CD4-positive, alpha-beta T cell treated with Interleukin-12 subunit alpha and Interleukin-12 subunit beta, for 1 hour (primary cell): ENCODE data around the gene IFITM1.

Source experiments
- DNase-seq: peaks from one replicate; pipeline ENCODE4 v3.0.0-alpha.2; 2020

The IFITM1 gene

DNA sequence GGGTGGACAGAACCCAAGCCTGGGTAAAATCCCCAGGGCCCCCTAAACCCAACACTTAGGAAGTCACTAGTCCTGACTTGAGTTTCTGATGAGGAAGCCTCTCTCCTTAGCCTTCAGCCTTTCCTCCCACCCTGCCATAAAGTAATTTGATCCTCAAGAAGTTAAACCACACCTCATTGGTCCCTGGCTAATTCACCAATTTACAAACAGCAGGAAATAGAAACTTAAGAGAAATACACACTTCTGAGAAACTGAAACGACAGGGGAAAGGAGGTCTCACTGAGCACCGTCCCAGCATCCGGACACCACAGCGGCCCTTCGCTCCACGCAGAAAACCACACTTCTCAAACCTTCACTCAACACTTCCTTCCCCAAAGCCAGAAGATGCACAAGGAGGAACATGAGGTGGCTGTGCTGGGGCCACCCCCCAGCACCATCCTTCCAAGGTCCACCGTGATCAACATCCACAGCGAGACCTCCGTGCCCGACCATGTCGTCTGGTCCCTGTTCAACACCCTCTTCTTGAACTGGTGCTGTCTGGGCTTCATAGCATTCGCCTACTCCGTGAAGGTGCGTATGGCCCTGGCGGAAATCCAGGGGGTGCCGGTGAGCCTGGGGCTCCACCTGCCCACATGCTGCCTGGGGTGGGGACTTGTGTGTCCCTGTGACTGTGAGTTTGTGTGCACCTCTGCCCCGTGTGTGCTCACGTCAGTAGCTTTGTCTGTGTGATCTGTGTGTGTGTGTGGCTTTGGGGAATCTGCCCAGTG is at the start of gene IFITM1:
Gene IFITM1, plus strand, starts transcription at position 254 of the 767 bp plus-strand sequence. Its CDS starts 131 bp downstream, at position 385.
- peak; percentile 70 for DNase-seq

DNA sequence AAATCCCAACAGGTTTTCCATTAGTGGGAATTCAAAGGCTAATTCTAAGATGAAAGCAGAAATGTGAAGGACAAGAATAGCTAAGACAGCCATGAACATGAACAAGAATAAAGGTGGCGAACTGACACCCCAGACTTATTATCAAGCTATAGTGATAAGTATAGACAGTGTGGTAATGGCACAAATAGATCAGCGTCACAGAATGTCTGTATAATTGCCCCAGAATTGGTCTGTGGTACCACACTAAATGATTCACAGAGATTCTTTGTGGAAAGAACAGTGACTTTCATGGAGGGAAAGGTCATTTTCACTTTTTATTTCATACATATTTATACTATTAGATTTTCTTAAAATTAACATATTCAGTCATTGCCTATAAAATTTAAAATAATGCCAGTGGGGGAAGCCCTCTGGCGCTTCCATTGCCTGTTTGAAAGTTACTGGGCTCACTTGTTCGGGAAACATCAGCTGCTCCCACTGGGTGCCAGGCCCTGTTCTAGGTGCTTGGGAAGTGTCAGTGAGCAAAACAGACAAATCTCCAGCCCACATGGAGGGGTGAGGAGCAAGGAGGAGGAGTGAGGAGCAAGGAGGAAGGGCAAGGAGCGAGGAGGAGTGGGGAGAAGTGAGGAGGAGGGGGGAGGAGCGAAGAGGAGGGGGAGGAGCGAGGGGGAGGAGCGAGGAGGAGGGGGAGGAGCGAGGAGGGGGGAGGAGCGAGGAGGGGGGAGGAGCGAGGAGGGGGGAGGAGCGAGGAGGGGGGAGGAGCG is 47.0 kb upstream of the IFITM1 start:
- peak; percentile 47 for DNase-seq

DNA sequence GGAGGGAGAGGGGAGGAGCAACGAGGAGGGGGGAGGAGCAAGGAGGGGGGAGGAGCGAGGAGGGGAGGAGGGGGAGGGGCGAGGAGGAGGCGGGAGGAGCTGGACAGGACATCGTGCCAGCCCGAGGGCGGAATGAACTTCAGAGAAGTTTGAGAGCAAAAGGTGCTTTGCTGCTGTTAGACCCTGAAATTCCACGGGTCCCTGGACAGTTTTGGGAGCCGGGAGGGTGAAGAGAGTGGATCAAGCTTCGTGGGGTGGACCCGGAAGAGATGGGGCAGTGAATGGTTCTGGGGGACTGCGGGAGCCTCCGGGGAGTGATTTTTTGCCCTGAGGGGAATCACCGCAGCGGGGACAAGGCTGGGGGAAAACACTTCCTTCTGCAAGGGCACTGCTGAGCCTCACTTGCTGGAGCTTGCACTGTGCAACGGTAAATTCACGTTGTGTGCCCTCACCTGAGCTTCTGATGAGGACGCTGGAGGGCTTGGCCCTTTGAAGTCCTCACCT is 46.3 kb upstream of the IFITM1 start:
- DNase-seq, result peak; percentile 65

DNA sequence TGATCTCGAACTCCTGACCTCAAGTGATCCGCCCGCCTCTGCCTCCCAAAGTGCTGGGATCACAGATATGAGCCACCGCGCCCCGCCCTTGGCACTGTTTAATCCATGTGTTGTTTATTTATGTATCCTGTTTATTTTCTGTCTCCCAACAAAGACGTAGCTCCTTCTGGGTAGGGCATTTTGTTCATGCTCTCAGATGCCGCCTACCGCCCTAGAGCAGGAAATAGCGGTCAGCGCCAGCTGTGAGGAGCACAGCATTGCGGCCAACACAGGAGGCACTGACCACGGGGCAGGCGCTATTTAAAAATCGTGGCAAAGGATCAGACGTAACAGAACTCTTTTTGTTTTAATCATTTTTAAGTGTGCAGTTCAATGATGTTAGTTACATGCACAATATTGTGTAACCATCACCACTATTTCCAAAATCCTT is 45.1 kb upstream of the IFITM1 start:
- peak; percentile 65 for DNase-seq

DNA sequence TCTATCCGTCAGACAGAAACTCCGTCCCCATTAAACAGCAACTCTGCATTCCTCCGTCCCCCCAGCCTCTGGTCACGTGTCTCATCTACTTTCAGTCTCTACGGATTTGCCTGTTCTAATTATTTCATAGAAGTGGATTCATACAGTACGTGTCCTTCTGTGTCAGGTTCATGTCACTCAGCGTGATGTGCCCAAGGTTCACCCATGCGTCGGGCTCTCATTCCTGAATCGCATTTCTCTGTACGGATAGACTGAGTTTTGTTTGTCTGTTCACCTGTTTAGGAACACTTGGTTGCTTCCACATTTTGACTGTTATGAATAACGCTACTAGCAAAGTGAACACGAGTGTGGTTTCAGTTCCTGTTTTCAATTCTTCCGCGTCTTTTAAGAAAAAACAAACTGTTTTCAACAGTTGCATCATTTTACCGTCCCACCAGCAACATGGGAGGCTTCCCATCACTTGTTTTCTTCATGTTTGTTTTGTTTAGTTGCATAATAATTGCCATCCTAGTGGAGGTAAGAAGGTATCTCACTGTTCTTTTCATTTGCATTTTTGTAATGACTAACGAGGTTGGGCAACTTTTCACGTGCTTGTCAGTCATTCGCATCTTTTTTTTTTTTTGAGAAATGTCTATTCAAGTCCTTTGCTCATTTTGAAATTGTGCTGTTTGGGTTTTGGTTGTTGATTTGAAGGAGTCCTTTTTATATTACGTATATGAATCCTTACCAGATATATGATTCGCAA is 44.5 kb upstream of the IFITM1 start:
- peak; percentile 75 for DNase-seq

DNA sequence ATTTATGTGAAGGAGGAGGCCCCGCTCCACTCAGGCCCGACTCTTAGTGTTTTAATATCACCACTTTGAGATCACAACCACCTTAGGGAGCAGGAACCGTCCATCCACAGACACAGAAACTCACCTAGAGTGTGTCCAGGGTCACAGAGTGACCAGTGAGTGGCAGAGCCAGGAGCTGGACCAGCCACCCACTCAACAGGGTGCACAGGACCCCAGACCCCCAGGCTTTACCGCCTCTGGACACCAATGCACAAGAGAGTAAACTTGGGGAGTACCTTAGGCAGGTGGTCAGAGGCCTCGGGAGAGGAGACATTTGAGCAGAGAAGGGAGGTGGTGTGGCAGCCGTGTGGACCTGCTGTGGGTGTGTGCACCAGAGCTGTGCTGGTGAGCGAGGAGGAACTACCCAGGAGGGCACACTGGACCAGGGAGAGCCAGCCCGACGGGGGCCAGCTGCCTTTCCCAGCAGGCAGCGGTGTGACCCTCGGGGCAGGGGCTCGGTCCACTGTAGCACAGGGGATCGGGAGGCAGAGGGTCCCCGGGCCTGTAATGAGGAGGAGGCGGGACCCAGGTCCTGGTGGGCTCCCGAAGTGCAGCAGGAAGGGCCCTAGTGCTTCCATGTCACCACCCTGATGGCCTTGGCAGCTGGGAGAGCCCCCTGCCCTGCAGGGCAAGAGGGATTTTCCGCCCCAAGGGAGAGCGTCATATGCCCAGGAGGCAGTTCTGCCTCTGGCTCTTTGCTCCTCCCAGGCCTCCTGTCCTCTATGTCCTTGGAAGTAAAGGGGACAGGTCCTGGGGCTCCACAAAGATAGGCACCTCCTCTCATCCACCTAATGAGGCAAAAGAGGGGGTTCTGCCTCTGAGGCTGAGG is 43.2 kb upstream of the IFITM1 start:
- no peak for DNase-seq

DNA sequence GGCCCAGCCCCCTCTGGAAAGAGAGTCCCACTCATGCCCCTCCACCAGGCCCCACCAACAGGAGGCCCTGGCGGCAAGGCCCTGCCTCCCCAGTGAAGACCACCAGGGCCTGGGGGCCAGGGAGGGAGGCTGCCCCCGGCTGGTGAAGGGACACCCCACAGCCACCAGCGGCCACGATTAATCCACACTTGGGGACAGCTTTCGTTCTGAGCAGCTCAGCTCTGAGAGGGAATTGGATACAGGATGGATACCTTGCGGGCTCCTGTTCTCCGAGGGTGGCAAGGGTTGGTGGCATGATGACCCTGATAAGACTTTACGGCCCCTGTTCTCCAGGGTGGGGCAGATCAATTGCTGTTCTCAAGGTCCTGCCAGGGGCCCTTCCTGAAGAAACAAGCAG is 42.5 kb upstream of the IFITM1 start:
- DNase-seq, result no peak

DNA sequence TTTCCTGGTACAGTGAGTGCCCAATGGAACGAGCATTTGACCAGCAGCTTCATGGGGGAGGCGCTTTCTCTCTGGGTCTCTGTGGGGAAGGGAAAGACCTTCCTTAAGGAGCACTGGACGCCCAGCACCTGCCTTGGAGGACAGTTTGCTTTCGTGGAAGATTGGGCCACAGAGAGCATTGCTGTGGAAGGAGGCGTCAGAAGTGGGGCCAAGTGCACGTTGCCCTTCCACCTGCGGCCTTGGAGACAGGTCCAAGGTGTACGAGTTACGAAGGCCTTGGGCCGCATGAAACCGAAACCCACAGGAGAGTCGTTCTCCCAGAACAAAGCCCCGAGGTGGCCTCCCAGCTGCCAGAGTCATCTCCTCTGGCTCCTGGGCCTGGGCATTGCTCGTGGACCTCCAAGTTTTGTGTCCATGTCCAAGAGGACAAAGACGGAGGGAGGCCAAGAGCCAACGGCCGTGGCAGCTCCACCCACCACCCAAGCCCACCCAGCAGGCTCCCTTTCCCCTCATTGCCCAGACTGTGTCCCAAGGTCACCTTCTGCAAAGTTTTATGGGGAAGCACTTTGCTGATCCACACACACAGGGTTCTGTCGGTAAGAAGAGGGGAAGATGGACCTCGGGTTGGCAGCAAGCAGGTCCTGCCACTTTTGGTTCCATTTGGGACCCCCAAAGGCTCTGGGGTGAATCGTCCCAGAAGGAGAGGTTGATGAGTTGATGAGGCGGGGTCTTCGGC is 41.5 kb upstream of the IFITM1 start:
- no peak for DNase-seq

DNA sequence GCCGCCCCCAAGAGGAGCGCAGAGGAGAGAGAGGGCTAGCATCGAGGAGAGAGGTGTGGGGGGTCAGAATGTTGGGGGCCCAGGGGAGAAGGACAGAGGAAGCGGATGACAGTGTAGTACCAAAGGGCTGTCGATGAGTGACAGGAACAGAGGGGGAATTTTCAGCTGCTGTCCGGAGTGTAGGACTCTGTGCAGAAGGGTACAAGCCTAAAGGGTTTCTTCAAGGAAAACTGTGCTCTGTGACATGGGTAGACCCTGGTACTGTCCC is 41.0 kb upstream of the IFITM1 start:
- DNase-seq, result no peak

DNA sequence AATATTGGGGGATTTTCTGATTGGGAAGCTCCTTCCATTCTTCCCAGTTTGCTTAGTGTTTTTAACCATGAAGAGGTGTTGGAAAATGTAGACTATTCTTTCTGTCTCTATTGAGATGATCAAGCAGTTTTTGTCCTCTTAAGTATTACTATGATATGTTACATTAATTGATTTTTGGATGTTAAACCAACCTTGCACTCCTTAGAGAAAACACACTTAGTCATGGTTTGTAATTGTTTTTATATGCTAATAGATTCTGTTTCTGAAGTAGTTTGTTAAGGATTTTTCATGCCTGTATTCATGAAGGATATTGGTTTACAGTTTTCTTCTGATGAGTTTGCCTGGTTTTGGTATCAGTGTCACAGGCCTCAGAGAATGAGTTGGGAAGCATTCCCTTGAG is 37.6 kb upstream of the IFITM1 start:
- DNase-seq, result no peak

DNA sequence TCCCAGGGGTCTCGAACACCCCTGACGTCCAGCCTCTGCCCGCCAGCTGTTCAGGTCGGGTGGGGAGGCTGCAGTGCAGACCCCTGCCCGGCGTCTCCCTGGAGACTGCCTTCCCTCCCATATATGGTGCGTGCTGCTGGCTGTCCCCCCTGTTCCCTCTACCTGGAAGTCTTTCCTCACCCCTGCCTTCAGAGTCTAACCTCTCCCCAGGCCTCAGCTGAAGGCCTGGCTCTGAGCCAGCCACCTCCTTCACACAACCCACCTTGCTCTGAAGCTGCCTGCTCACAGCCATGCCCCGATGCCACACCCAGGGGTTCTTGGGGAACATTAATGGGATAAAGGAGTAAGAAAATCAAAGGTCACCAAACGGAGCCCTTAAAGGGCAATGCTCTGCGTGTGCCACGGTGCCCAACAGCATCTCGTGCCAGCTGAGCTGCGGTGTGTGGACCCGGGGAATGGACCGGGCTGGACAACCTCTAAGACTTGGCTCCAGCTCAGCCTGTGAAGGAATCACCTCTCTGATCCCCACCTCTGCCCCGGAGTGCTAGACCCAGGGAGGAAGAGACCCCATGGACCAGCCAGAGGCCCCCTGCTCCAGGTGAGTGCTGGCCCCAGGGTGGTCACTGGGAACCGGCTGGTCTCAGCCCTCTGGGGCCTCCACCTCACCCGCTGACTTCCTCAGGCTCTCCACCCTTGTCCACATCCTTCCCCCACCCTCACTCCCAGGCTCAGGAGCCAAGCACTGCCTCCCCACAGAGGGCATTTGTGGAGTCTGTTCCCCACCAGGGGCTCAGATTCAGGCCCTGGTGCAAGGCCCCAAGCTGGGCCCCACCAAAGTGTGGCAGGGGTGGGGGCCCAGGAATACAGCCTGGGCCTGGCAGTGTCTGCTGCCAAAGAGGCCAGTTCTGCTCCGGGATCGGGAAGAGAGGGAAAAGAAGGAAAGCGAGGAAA is 35.6 kb upstream of the IFITM1 start, which contains the start of gene NLRP6:
Gene NLRP6, plus strand, starts transcription at position 407 of the 951 bp plus-strand sequence. Its CDS starts 163 bp downstream, at position 570.
- no peak for DNase-seq

DNA sequence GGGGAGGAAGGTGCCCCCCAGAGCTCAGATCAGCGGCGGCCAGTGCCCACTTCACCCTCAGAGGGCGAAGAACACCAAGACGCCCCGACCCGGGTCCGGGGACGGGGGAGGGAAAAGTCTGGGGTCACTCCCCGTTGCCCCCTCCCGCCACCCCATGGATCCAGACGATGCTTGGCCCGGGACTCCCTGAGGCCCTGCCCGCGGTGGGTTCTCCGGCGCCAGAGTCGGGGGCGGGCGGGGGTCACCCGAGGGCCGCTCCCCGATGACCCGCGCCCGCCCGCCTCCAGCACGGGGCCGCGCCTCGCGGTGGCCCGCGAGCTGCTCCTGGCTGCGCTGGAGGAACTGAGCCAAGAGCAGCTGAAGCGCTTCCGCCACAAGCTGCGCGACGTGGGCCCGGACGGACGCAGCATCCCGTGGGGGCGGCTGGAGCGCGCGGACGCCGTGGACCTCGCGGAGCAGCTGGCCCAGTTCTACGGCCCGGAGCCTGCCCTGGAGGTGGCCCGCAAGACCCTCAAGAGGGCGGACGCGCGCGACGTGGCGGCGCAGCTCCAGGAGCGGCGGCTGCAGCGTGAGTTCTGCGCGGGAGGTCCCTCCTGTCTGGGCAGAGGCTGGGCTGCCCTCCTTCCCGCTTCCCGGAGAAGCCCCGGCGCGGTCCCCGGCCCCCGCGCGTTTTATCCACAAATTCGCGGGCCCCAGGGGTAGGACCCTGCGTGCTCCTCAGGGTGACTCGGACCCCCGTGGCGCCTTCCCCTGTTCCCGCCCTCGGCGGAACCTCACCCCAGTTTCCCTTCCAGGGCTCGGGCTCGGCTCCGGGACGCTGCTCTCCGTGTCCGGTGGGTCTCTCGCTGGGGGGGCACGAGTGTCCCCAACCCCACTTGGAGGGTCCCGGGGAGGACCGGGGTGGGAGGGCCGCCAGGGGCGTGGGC is 34.5 kb upstream of the IFITM1 start:
- no peak for DNase-seq

DNA sequence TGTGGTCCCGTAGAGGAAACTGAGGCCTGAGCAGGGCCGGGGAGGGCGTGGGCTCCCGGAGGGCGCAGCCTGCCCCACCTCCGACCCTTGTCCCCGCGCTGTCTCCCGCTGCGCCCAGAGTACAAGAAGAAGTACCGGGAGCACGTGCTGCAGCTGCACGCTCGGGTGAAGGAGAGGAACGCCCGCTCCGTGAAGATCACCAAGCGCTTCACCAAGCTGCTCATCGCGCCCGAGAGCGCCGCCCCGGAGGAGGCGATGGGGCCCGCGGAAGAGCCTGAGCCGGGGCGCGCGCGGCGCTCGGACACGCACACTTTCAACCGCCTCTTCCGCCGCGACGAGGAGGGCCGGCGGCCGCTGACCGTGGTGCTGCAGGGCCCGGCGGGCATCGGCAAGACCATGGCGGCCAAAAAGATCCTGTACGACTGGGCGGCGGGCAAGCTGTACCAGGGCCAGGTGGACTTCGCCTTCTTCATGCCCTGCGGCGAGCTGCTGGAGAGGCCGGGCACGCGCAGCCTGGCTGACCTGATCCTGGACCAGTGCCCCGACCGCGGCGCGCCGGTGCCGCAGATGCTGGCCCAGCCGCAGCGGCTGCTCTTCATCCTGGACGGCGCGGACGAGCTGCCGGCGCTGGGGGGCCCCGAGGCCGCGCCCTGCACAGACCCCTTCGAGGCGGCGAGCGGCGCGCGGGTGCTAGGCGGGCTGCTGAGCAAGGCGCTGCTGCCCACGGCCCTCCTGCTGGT is 33.7 kb upstream of the IFITM1 start:
- DNase-seq, result peak; percentile 53

DNA sequence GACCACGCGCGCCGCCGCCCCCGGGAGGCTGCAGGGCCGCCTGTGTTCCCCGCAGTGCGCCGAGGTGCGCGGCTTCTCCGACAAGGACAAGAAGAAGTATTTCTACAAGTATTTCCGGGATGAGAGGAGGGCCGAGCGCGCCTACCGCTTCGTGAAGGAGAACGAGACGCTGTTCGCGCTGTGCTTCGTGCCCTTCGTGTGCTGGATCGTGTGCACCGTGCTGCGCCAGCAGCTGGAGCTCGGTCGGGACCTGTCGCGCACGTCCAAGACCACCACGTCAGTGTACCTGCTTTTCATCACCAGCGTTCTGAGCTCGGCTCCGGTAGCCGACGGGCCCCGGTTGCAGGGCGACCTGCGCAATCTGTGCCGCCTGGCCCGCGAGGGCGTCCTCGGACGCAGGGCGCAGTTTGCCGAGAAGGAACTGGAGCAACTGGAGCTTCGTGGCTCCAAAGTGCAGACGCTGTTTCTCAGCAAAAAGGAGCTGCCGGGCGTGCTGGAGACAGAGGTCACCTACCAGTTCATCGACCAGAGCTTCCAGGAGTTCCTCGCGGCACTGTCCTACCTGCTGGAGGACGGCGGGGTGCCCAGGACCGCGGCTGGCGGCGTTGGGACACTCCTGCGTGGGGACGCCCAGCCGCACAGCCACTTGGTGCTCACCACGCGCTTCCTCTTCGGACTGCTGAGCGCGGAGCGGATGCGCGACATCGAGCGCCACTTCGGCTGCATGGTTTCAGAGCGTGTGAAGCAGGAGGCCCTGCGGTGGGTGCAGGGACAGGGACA is 32.9 kb upstream of the IFITM1 start:
- DNase-seq, result peak; percentile 34

DNA sequence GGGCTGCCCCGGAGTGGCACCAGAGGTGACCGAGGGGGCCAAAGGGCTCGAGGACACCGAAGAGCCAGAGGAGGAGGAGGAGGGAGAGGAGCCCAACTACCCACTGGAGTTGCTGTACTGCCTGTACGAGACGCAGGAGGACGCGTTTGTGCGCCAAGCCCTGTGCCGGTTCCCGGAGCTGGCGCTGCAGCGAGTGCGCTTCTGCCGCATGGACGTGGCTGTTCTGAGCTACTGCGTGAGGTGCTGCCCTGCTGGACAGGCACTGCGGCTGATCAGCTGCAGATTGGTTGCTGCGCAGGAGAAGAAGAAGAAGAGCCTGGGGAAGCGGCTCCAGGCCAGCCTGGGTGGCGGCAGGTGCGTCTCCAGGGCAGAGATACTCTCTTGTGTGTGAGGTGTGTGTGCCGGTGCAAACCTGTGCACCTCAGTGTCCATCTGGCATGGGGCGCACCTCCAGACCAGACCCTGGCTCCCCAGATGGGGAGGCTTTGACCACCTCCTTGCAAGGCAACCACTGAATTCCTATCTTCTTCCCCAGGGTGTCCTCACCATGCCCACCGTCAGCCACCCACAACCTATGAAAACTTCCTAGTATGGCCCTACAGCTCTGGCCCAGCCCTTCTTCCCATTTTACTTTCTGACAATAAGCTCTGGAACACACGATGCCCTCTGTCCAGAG is 32.2 kb upstream of the IFITM1 start:
- DNase-seq, result no peak

DNA sequence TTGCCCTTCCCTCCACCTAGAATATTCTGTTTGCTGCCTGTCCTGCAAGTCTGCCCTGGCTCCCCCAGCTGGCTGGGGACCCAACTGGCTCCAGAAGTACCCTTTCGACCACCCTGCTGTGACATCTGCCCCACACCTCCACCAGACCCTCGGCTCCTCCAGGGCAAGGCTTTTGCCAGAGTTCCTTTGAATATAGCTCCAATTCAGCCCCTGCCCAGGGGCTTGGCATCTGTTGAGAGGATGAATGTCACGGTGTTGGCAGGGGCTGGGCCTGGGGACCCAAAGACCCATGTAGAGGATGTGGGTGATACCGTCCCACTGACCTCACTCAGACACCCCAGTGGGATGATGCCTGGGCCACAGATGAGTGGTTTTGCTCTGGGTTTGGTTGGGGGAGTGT is 31.7 kb upstream of the IFITM1 start:
- no peak for DNase-seq
